ENCODE measurements around the gene FLVCR2. TPM values are rescaled to one million over a fixed set of nuclear protein-coding genes. Genes with fewer than 3 reads are reported as not detected.

Gene FLVCR2
- total RNA-seq, 1 donor from 2014 or later = 28.6 TPM

DNA sequence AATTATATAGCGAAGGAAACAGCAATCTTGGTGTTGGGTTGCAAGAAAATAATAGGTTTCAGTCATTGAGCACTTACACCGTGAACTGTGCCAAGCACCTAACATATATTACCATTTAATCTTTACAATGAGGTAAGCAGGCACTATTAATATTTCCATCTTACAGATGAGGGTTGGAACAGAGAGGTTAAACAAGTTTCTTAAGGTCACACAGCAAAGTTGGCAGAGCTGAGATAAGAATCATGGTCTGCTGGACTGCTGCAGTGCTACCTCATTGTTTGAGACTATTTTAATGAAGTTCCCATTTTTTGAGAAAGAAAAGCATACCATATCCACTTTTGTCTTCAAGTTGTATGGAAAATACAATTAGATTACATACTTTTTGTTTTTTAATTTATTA is 80.5 kb downstream of the FLVCR2 start:
- Histone ChIP-seq H3K4me3 (no peak overlapping the region), H3K27ac (no peak overlapping the region)

GRCh38 chr14:75660238-75660629 is 81.8 kb downstream of the FLVCR2 start:
- intact Hi-C loops (cut with DNase I) = no loop called here
- Histone ChIP-seq H3K27ac (peak overlapping the region; percentile 92), H3K9me3 (no peaks in the 10 kb centered on the region), H3K36me3 (peaks cover 20% of the 10 kb centered on the region), H3K4me3 (peak overlapping the region; percentile 98), H3K27me3 (no peaks in the 10 kb centered on the region), H3K4me1 (peaks cover 15% of the 10 kb centered on the region)
- DNase-seq = no peak
- ATAC-seq = peak; percentile 6
- TF ChIP-seq CTCF (IDR thresholded peaks at IDR 0.05) = no peak

More for the DNA sequence above, 80.5 kb downstream of the FLVCR2 start:
- Histone ChIP-seq H3K36me3 (peaks cover 29% of the 10 kb centered on the region), H3K4me1 (peaks cover 15% of the 10 kb centered on the region), H3K27me3 (no peaks in the 10 kb centered on the region), H3K9me3 (no peaks in the 10 kb centered on the region)
- no peak for ATAC-seq
- TF ChIP-seq CTCF (IDR thresholded peaks at IDR 0.05) = no peak
- intact Hi-C loops (cut with DNase I) = no loop called here
- DNase-seq = no peak

GRCh38 chr14:75660630-75661498 is 82.4 kb downstream of the FLVCR2 start, which contains the start of the genes ERG28 and TTLL5:
ERG28 (minus strand) TSS chr14:75660876; CDS start chr14:75657502, 3,374 bp downstream.
TTLL5 (plus strand) TSS chr14:75661246; CDS start chr14:75663150, 1,904 bp downstream.
- Histone ChIP-seq H3K4me3 (peak within 1 kb of the TSS; percentile 98), H3K4me1 (peaks cover 15% of the 10 kb centered on the region), H3K27me3 (no peaks in the 10 kb centered on the region), H3K36me3 (peaks cover 13% of the 10 kb centered on the region), H3K9me3 (no peaks in the 10 kb centered on the region), H3K27ac (peak within 1 kb of the TSS; percentile 92)
- DNase-seq (peak; percentile 98), ATAC-seq (peak; percentile 97)
- TF ChIP-seq CTCF (IDR thresholded peaks at IDR 0.05) = no peak
- intact Hi-C loops (cut with DNase I) = no loop called here

GRCh38 chr14:75661499-75661814 is 83.0 kb downstream of the FLVCR2 start:
- Histone ChIP-seq H3K27ac (peak overlapping the region; percentile 92), H3K36me3 (peaks cover 10% of the 10 kb centered on the region), H3K4me1 (peaks cover 15% of the 10 kb centered on the region), H3K27me3 (no peaks in the 10 kb centered on the region), H3K9me3 (no peaks in the 10 kb centered on the region), H3K4me3 (peak overlapping the region; percentile 98)
- DNase-seq = no peak
- ATAC-seq = no peak
- intact Hi-C loops (cut with DNase I) = no loop called here
- no peak for TF ChIP-seq CTCF (IDR thresholded peaks at IDR 0.05)

GRCh38 chr14:75662966-75663365 is 84.5 kb downstream of the FLVCR2 start:
- Histone ChIP-seq H3K4me3 (no peak overlapping the region), H3K36me3 (no peaks in the 10 kb centered on the region), H3K27me3 (no peaks in the 10 kb centered on the region), H3K27ac (no peak overlapping the region), H3K9me3 (no peaks in the 10 kb centered on the region), H3K4me1 (peaks cover 15% of the 10 kb centered on the region)
- no peak for ATAC-seq
- intact Hi-C loops (cut with DNase I) = no loop called here
- TF ChIP-seq CTCF (IDR thresholded peaks at IDR 0.05) = no peak
- DNase-seq = no peak

Data from upper lobe of right lung (tissue), 1 donor.